ENCODE measurements around the gene PRDM7. TPM values are rescaled to one million over a fixed set of nuclear protein-coding genes. Genes with fewer than 3 reads are reported as not detected.

The PRDM7 gene
- total RNA-seq, 1 donor from 2014 or later = not detected

- DNase-seq (ENCODE audit: low spot score) = no peak
These were observed 39.9 kb downstream of the PRDM7 start for GRCh38 chr16:90037276-90037675.

GRCh38 chr16:90035902-90036301 is 41.2 kb downstream of the PRDM7 start:
- DNase-seq (ENCODE audit: low spot score) = no peak

- DNase-seq (ENCODE audit: low spot score) = no peak
These were observed 42.6 kb downstream of the PRDM7 start for GRCh38 chr16:90034504-90034903.

- no peak for DNase-seq (ENCODE audit: low spot score)
These were observed 43.7 kb downstream of the PRDM7 start for GRCh38 chr16:90033387-90033786.

- DNase-seq (ENCODE audit: low spot score) = no peak
These were observed 44.3 kb downstream of the PRDM7 start for GRCh38 chr16:90032674-90033331.

- no peak for DNase-seq (ENCODE audit: low spot score)
These were observed 45.0 kb downstream of the PRDM7 start for GRCh38 chr16:90031931-90032673.

GRCh38 chr16:90031186-90031930 is 45.8 kb downstream of the PRDM7 start:
- no peak for DNase-seq (ENCODE audit: low spot score)

GRCh38 chr16:90028985-90029384 is 48.1 kb downstream of the PRDM7 start:
- no peak for DNase-seq (ENCODE audit: low spot score)

- no peak for DNase-seq (ENCODE audit: low spot score)
These were observed 49.5 kb downstream of the PRDM7 start for GRCh38 chr16:90027611-90028010.

GRCh38 chr16:90026135-90026534 is 51.0 kb downstream of the PRDM7 start:
- no peak for DNase-seq (ENCODE audit: low spot score)

- no peak for DNase-seq (ENCODE audit: low spot score)
These were observed 54.1 kb downstream of the PRDM7 start for GRCh38 chr16:90023078-90023447.

- DNase-seq (ENCODE audit: low spot score) = peak; percentile 93
These were observed 54.7 kb downstream of the PRDM7 start for GRCh38 chr16:90022209-90023077.

- DNase-seq (ENCODE audit: low spot score) = no peak
These were observed 56.2 kb downstream of the PRDM7 start for GRCh38 chr16:90020838-90021382.

- DNase-seq (ENCODE audit: low spot score) = no peak
These were observed 56.8 kb downstream of the PRDM7 start for GRCh38 chr16:90020260-90020837.

- no peak for DNase-seq (ENCODE audit: low spot score)
These were observed 57.4 kb downstream of the PRDM7 start for GRCh38 chr16:90019543-90020259.

GRCh38 chr16:90018652-90019542 is 58.2 kb downstream of the PRDM7 start, which contains the start of gene DBNDD1:
DBNDD1 (minus strand) TSS chr16:90019456; CDS start chr16:90019341, 115 bp downstream.
- DNase-seq (ENCODE audit: low spot score) = no peak

GRCh38 chr16:90018297-90018651 is 58.9 kb downstream of the PRDM7 start:
- DNase-seq (ENCODE audit: low spot score) = no peak

- no peak for DNase-seq (ENCODE audit: low spot score)
These were observed 60.7 kb downstream of the PRDM7 start for GRCh38 chr16:90016339-90016950.

All from mucosa of gallbladder (tissue), 1 donor.